ENCODE results near the gene MYMX. TPM values are rescaled to one million over a fixed set of nuclear protein-coding genes. Genes with fewer than 3 reads are reported as not detected.

Gene MYMX
- total RNA-seq, 4 donors from 2014 or later: not detected

GRCh38 chr6:44258325-44258863, 41.7 kb downstream of the MYMX start:
- no peak overlapping the region for H3K4me3 ChIP-seq
- peaks cover 8 to 57% (median 23%) of the 10 kb centered on the region in 3 donors for H3K36me3 ChIP-seq
- no peaks in the 10 kb centered on the region for H3K9me3 ChIP-seq
- DNase-seq: no peak
- WGBS, 2 donors: 62 to 77% methylated on average over 6 to 8 of the region's 9 CpGs
- H3K4me1 ChIP-seq: peaks cover 22 to 61% (median 24%) of the 10 kb centered on the region in 3 donors
- intact Hi-C loops (cut with DNase I): loop anchor here (5.0 to 10.0 kb wide), 2 partner anchors 86 to 164 kb away; no protein-coding TSS in a partner anchor
- H3K27ac ChIP-seq: peak overlapping the region in 1 of 4 donors; percentile 92
- H3K27me3 ChIP-seq: no peaks in the 10 kb centered on the region
- TF ChIP-seq CTCF (IDR thresholded peaks at IDR 0.05): no peak
- no peak for TF ChIP-seq POLR2A (IDR thresholded peaks at IDR 0.05)

- H3K9me3 ChIP-seq: no peaks in the 10 kb centered on the region
- H3K27ac ChIP-seq: no peak overlapping the region
- 90 to 100% methylated on average over 1 to 2 of the region's 3 CpGs for whole genome bisulfite sequencing, 2 donors
- H3K27me3 ChIP-seq: no peaks in the 10 kb centered on the region
- TF ChIP-seq POLR2A (IDR thresholded peaks at IDR 0.05) (no peak), CTCF (IDR thresholded peaks at IDR 0.05) (no peak)
- DNase-seq: no peak
- no peak overlapping the region for H3K4me3 ChIP-seq
- H3K36me3 ChIP-seq: peaks cover 8 to 52% (median 18%) of the 10 kb centered on the region in 3 donors
- peaks cover 27 to 61% (median 30%) of the 10 kb centered on the region in 3 donors for H3K4me1 ChIP-seq
- intact Hi-C loops (cut with DNase I): loop anchor here (5.0 to 10.0 kb wide), 2 partner anchors 87 to 164 kb away; no protein-coding TSS in a partner anchor
These were observed 42.2 kb downstream of the MYMX start for GRCh38 chr6:44258921-44259320.

- H3K4me1 ChIP-seq: peaks cover 38 to 62% (median 39%) of the 10 kb centered on the region in 3 donors
- H3K4me3 ChIP-seq: no peak overlapping the region
- TF ChIP-seq POLR2A (IDR thresholded peaks at IDR 0.05): no peak
- no peak for TF ChIP-seq CTCF (IDR thresholded peaks at IDR 0.05)
- no peak for DNase-seq
- intact Hi-C loops (cut with DNase I): no loop called here
- no peaks in the 10 kb centered on the region for H3K9me3 ChIP-seq
- peaks cover 0 to 41% (median 7%) of the 10 kb centered on the region in 3 donors for H3K36me3 ChIP-seq
- 88% methylated on average over 5 of the region's 8 CpGs; no CpG with 5 or more reads in 1 of the 2 donors for WGBS, 2 donors
- H3K27me3 ChIP-seq: no peaks in the 10 kb centered on the region
- H3K27ac ChIP-seq: no peak overlapping the region
These were observed 43.3 kb downstream of the MYMX start for GRCh38 chr6:44260011-44260410.

- Histone ChIP-seq H3K4me1 (peaks cover 39 to 62% (median 39%) of the 10 kb centered on the region in 3 donors), H3K27me3 (no peaks in the 10 kb centered on the region), H3K27ac (no peak overlapping the region), H3K9me3 (no peaks in the 10 kb centered on the region), H3K36me3 (peaks cover 0 to 34% (median 4%) of the 10 kb centered on the region in 3 donors), H3K4me3 (no peak overlapping the region)
- intact Hi-C loops (cut with DNase I): no loop called here
- no peak for DNase-seq
- no peak for TF ChIP-seq CTCF (IDR thresholded peaks at IDR 0.05)
- no peak for TF ChIP-seq POLR2A (IDR thresholded peaks at IDR 0.05)
- 72 to 94% methylated on average over 5 of the region's 6 CpGs for WGBS, 2 donors
These were observed 43.9 kb downstream of the MYMX start for GRCh38 chr6:44260451-44261297.

GRCh38 chr6:44261581-44261980, 44.9 kb downstream of the MYMX start:
- WGBS, 2 donors: 84% methylated on average over 6 of the region's 8 CpGs; no CpG with 5 or more reads in 1 of the 2 donors
- Histone ChIP-seq H3K27me3 (no peaks in the 10 kb centered on the region), H3K9me3 (no peaks in the 10 kb centered on the region), H3K27ac (no peak overlapping the region), H3K4me1 (peaks cover 32 to 55% (median 33%) of the 10 kb centered on the region in 3 donors), H3K4me3 (no peak overlapping the region), H3K36me3 (peaks cover 0 to 33% (median 4%) of the 10 kb centered on the region in 3 donors)
- no peak for DNase-seq
- intact Hi-C loops (cut with DNase I): no loop called here
- no peak for TF ChIP-seq CTCF (IDR thresholded peaks at IDR 0.05)
- no peak for TF ChIP-seq POLR2A (IDR thresholded peaks at IDR 0.05)

Data from esophagus squamous epithelium (tissue), 5 donors.